ENCODE data around the gene ESR1. TPM values are rescaled to one million over a fixed set of nuclear protein-coding genes. Genes with fewer than 3 reads are reported as not detected.

Gene ESR1
- total RNA-seq, 4 donors from 2014 or later: 0.83 to 1.8 (median 1.3) TPM

DNA sequence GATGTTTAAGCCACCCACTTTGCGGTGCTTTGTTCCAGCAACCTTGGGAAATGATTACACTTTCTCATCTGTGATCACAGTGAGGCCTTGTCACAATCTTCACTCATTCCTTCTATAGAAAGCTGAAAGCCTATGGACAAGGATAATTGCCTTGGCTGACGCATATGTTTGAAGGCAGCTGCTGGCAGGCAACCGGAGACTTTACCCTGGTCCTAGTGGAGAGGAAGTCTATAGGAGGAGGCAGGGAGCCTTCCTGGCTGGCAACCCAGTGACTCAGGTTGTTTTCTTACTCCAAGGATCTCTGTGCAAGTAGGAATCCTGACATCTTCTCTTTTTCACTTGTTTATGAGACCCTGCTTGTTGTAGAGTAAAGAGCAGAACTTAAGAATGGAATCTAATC is 34.1 kb upstream of the ESR1 start:
- WGBS: 94% methylated on average over 3 of the region's 3 CpGs
- no peak overlapping the region for H3K27ac ChIP-seq (replicated peaks in 1 of 4)
- no peak overlapping the region for H3K4me3 ChIP-seq
- H3K27me3 ChIP-seq: no peaks in the 10 kb centered on the region
- DNase-seq (ENCODE audit: extremely low spot score): no peak
- H3K9me3 ChIP-seq: no peaks in the 10 kb centered on the region
- intact Hi-C loops (cut with DNase I): no loop called here
- H3K36me3 ChIP-seq: no peaks in the 10 kb centered on the region
- no peaks in the 10 kb centered on the region for H3K4me1 ChIP-seq
- no peak for TF ChIP-seq EP300 (IDR thresholded peaks at IDR 0.05)
- TF ChIP-seq POLR2AphosphoS5 (IDR thresholded peaks at IDR 0.05): no peak
- no peak for TF ChIP-seq POLR2A (IDR thresholded peaks at IDR 0.05; ENCODE audit: low read depth)
- TF ChIP-seq, protein P1, sequence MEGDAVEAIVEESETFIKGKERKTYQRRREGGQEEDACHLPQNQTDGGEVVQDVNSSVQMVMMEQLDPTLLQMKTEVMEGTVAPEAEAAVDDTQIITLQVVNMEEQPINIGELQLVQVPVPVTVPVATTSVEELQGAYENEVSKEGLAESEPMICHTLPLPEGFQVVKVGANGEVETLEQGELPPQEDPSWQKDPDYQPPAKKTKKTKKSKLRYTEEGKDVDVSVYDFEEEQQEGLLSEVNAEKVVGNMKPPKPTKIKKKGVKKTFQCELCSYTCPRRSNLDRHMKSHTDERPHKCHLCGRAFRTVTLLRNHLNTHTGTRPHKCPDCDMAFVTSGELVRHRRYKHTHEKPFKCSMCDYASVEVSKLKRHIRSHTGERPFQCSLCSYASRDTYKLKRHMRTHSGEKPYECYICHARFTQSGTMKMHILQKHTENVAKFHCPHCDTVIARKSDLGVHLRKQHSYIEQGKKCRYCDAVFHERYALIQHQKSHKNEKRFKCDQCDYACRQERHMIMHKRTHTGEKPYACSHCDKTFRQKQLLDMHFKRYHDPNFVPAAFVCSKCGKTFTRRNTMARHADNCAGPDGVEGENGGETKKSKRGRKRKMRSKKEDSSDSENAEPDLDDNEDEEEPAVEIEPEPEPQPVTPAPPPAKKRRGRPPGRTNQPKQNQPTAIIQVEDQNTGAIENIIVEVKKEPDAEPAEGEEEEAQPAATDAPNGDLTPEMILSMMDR (IDR thresholded peaks at IDR 0.05): no peak

DNA sequence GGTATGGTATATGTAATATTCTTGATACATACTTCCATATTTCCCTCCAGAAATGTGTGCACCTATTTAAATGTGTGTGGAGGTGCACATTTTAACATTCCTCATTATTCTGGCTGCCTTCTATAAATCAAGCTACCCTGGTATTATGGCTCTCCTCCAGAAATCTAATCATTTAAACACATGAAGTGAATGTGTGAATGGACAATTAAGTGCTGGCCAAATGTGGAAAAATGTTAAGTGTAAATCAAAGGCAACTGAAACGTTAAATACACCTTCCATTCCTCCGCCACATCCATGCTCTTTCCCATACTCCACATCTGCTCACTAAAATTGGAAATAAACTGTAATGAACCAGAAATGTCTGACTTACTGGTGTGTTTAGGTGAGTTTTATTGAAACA is 24.9 kb upstream of the ESR1 start:
- TF ChIP-seq POLR2A (IDR thresholded peaks at IDR 0.05; ENCODE audit: low read depth) (no peak), POLR2AphosphoS5 (IDR thresholded peaks at IDR 0.05) (no peak), EP300 (IDR thresholded peaks at IDR 0.05) (no peak)
- TF ChIP-seq, protein P1 (IDR thresholded peaks at IDR 0.05): no peak
- H3K27ac ChIP-seq (replicated peaks in 1 of 4): no peak overlapping the region
- H3K9me3 ChIP-seq: peaks cover 0 to 8% (median 0%) of the 10 kb centered on the region in 4 donors
- no peaks in the 10 kb centered on the region for H3K36me3 ChIP-seq
- DNase-seq (ENCODE audit: extremely low spot score): no peak
- H3K4me3 ChIP-seq: no peak overlapping the region
- H3K4me1 ChIP-seq: no peaks in the 10 kb centered on the region
- WGBS: 59% methylated on average over 2 of the region's 2 CpGs
- intact Hi-C loops (cut with DNase I): no loop called here
- H3K27me3 ChIP-seq: no peaks in the 10 kb centered on the region

DNA sequence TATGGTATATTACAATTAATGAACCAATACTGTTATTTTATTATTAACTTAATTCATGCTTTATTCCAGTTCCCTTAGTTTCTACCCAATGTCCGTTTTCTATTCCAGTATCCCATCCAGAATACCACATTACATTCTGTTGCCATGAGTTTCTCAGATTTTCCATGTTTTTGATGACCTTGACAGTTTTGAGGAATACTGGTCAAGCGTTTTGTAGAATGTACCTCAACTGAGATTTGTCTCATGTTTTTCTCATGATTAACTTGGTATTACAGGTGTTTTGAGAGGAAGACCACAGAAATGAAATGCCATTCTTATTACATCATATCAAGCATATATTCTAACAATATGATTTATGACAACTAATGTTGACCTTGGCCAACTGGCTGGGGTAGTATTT is 23.8 kb upstream of the ESR1 start:
- intact Hi-C loops (cut with DNase I): no loop called here
- TF ChIP-seq POLR2A (IDR thresholded peaks at IDR 0.05; ENCODE audit: low read depth): no peak
- TF ChIP-seq POLR2AphosphoS5 (IDR thresholded peaks at IDR 0.05): no peak
- TF ChIP-seq, protein P1 (IDR thresholded peaks at IDR 0.05): no peak
- no peak for TF ChIP-seq EP300 (IDR thresholded peaks at IDR 0.05)
- Histone ChIP-seq H3K27ac (replicated peaks in 1 of 4) (no peak overlapping the region), H3K9me3 (peaks cover 0 to 8% (median 2%) of the 10 kb centered on the region in 4 donors), H3K27me3 (no peaks in the 10 kb centered on the region), H3K4me1 (no peaks in the 10 kb centered on the region), H3K36me3 (no peaks in the 10 kb centered on the region), H3K4me3 (no peak overlapping the region)
- DNase-seq (ENCODE audit: extremely low spot score): no peak
- WGBS: 77% methylated on average over 2 of the region's 2 CpGs

DNA sequence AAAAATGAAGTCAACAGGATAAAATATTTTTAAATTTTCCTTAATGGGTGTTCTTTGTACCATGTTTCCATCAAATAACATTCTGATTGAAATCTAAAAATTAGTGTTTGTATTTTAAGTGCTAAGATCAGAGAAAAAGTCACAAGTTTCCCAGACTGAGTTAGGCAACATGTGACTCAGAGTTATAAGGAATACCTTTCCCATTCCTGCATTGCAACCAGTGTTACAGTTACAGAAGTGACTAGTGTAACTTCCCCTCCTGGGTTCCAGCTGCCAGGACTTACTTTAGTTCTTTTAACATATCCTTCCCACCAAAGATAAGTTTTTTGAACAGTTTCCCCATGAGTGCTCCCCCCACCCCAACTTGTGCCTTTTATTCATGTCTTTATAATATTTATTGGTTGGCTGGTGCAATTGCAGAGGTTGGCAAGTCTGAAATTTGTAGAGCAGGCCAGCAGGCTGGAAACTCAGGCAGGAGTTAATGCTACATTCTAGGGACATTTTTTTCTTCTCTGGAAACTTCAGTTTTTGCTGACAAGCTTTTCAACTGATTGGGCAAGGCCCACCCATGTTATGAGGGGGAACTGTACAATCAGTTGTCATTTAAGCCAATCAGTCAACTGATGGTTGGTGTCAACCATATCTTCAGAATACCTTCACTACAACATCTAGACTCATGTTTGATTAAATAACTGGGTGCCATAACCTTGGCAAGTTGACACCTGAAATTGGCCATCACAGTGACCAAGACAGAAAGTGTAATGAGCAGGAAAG is 22.9 kb upstream of the ESR1 start:
- no peaks in the 10 kb centered on the region for H3K36me3 ChIP-seq
- no peaks in the 10 kb centered on the region for H3K4me1 ChIP-seq
- TF ChIP-seq, protein P1 (IDR thresholded peaks at IDR 0.05): no peak
- TF ChIP-seq POLR2AphosphoS5 (IDR thresholded peaks at IDR 0.05): no peak
- TF ChIP-seq EP300 (IDR thresholded peaks at IDR 0.05): no peak
- no peak for TF ChIP-seq POLR2A (IDR thresholded peaks at IDR 0.05; ENCODE audit: low read depth)
- intact Hi-C loops (cut with DNase I): no loop called here
- no peak overlapping the region for H3K4me3 ChIP-seq
- no peak for DNase-seq (ENCODE audit: extremely low spot score)
- no peak overlapping the region for H3K27ac ChIP-seq (replicated peaks in 1 of 4)
- peaks cover 0 to 8% (median 2%) of the 10 kb centered on the region in 4 donors for H3K9me3 ChIP-seq
- H3K27me3 ChIP-seq: no peaks in the 10 kb centered on the region

Data from esophagus muscularis mucosa (tissue), 4 donors.